HEK293T (cell line): ENCODE results near the gene EFL1.

Experiments used
- ARNT ChIP-seq: fragments of 450-650 bp; IDR thresholded peaks from 2 replicates; pipeline ENCODE4 v1.6.1; 2017; ENCODE audit warnings: mild to moderate bottlenecking
- CTBP1 ChIP-seq: fragments of 450-650 bp; IDR thresholded peaks from 2 replicates; pipeline ENCODE4 v1.6.1; 2016; ENCODE audit warnings: borderline replicate concordance
- ELF4 ChIP-seq: fragments of 450-650 bp; IDR thresholded peaks from 2 replicates; pipeline ENCODE4 v1.6.1; 2017; ENCODE audit warnings: antibody characterized with exemption
- FOXK2 ChIP-seq: fragments of 450-650 bp; IDR thresholded peaks from 2 replicates; pipeline ENCODE4 v1.6.1; 2016; ENCODE audit warnings: mild to moderate bottlenecking
- FOXM1 ChIP-seq: fragments of 450-650 bp; IDR thresholded peaks from 2 replicates; pipeline ENCODE4 v1.6.1; 2017; ENCODE audit warnings: mild to moderate bottlenecking, borderline replicate concordance
- HDGF ChIP-seq: fragments of 450-650 bp; IDR thresholded peaks from 2 replicates; pipeline ENCODE4 v1.6.1; 2017; ENCODE audit warnings: antibody characterized with exemption, borderline replicate concordance
- L3MBTL2 ChIP-seq: fragments of 450-650 bp; conservative IDR thresholded peaks from 2 replicates; pipeline ENCODE4 v1.6.1; 2016; ENCODE audit warnings: mild to moderate bottlenecking
- LEF1 ChIP-seq: fragments of 450-650 bp; IDR thresholded peaks from 2 replicates; pipeline ENCODE4 v1.6.1; 2017; ENCODE audit warnings: mild to moderate bottlenecking, borderline replicate concordance
- SP1 ChIP-seq: fragments of 450-650 bp; IDR thresholded peaks from 2 replicates; pipeline ENCODE4 v1.6.1; 2017
- ZNF384 ChIP-seq: fragments of 450-650 bp; IDR thresholded peaks from 2 replicates; pipeline ENCODE4 v1.6.1; 2016

GRCh38 chr15:82304778-82305090 is 42.2 kb upstream of the EFL1 start:
- TF ChIP-seq ARNT = no peak
- no peak for TF ChIP-seq LEF1
- TF ChIP-seq L3MBTL2 = no peak
- no peak for TF ChIP-seq SP1
- no peak for TF ChIP-seq ELF4
- no peak for TF ChIP-seq FOXM1
- TF ChIP-seq HDGF = no peak
- no peak for TF ChIP-seq CTBP1
- TF ChIP-seq ZNF384 = no peak
- no peak for TF ChIP-seq FOXK2
